ENCODE results near the gene ABLIM3.

ABLIM3 gene

DNA sequence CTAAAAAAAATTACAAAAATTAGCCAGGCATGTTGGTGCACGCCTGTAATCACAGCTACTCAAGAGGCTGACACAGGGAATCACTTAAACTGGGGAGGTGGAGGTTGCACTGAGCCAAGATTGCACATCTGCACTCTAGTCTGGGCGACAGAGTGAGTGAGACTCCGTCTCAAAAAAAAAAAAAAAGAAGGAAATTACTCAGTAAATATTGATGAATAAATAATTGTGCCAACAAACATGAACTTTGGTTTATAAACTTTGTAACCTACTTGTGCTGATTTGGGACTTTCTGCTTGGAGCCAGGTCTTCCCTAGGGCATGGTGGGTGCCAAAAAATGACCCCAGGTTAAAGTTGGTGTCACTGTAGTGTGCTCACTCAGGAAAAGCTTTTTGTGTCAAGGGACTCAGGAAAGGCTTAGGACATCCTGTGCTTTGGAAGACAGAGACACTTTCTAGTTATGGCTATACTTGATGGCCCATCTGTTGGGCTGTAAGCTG, 19.0 kb downstream of the ABLIM3 start:
- H3K27me3 ChIP-seq (ENCODE audit: control insufficient read depth, insufficient read depth, low read length), result no peaks in the 10 kb centered on the region
- peaks cover 34% of the 10 kb centered on the region for H3K79me2 ChIP-seq
- H3K4me3 ChIP-seq (ENCODE audit: low read depth, low read length), result no peak overlapping the region
- no peak overlapping the region for H2AFZ ChIP-seq
- H3K4me1 ChIP-seq, result peaks cover 22% of the 10 kb centered on the region
- H3K9me3 ChIP-seq (ENCODE audit: control insufficient read depth, low read length), result no peaks in the 10 kb centered on the region
- H3K4me2 ChIP-seq (ENCODE audit: low read length), result no peak overlapping the region
- no peak overlapping the region for H3K27ac ChIP-seq
- H3K9ac ChIP-seq, result no peak overlapping the region
- TF ChIP-seq, protein P1, sequence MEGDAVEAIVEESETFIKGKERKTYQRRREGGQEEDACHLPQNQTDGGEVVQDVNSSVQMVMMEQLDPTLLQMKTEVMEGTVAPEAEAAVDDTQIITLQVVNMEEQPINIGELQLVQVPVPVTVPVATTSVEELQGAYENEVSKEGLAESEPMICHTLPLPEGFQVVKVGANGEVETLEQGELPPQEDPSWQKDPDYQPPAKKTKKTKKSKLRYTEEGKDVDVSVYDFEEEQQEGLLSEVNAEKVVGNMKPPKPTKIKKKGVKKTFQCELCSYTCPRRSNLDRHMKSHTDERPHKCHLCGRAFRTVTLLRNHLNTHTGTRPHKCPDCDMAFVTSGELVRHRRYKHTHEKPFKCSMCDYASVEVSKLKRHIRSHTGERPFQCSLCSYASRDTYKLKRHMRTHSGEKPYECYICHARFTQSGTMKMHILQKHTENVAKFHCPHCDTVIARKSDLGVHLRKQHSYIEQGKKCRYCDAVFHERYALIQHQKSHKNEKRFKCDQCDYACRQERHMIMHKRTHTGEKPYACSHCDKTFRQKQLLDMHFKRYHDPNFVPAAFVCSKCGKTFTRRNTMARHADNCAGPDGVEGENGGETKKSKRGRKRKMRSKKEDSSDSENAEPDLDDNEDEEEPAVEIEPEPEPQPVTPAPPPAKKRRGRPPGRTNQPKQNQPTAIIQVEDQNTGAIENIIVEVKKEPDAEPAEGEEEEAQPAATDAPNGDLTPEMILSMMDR (IDR thresholded peaks at IDR 0.05), result no peak
- no peaks in the 10 kb centered on the region for H3K36me3 ChIP-seq (ENCODE audit: control insufficient read depth, insufficient read depth, low read length)

DNA sequence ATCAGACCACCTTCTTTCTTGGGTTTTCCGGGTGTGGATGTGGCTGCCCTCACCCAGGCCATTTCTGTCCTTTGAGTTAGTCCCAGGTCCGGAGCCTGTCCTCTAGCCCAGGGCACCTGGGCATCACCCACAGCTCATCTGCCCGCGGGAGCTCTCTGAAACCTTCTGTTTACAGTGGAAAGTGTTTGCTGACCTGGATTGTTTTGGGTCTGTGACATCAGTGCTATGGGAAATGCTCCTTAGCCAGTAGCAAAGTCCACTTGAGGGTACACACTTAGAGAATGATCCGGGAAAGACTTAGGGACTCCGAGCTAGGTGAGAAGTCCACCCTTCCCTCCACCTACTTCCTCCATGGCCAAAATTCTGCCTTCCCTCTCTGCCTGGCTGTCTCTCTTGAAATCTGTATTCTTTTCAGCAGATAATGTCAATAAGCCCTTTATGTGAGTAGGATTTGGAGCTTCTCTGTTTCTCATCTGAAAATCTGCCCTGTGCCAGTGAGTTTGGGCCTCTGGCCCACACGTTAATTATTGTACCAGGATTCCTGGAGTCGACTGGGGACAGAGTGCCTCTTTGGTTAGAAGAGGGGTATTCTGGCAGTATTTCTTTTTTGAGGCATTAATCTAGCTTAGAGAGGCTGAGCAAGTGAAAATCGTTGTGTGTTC, 19.9 kb downstream of the ABLIM3 start:
- peaks cover 19% of the 10 kb centered on the region for H3K4me1 ChIP-seq
- no peak overlapping the region for H2AFZ ChIP-seq
- TF ChIP-seq, protein P1 (IDR thresholded peaks at IDR 0.05), result no peak
- no peak overlapping the region for H3K9ac ChIP-seq
- no peak overlapping the region for H3K4me3 ChIP-seq (ENCODE audit: low read depth, low read length)
- H3K79me2 ChIP-seq, result peaks cover 34% of the 10 kb centered on the region
- H3K36me3 ChIP-seq (ENCODE audit: control insufficient read depth, insufficient read depth, low read length), result no peaks in the 10 kb centered on the region
- H3K9me3 ChIP-seq (ENCODE audit: control insufficient read depth, low read length), result no peaks in the 10 kb centered on the region
- H3K4me2 ChIP-seq (ENCODE audit: low read length), result no peak overlapping the region
- H3K27ac ChIP-seq, result no peak overlapping the region
- H3K27me3 ChIP-seq (ENCODE audit: control insufficient read depth, insufficient read depth, low read length), result no peaks in the 10 kb centered on the region

DNA sequence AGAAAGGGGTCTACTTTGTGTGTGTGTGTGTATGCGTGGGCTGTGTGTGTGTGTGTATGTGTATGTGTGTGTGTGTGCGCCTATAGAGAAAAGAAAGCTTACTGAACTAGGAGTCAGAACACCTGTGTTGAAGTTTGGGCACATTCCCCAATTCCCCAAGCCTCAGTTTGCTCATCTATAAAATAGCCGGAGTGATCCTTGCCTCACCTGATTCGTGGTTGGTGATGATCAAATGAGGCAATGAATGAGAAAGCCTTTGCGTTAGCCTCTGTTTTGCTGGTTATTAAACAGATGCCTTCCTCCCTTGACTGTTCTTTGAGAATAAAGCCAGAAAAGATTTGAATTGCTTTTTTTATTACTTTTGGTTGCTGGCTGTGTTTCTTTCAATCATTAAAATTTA, 20.6 kb downstream of the ABLIM3 start:
- Histone ChIP-seq H3K4me3 (ENCODE audit: low read depth, low read length) (no peak overlapping the region), H3K9ac (no peak overlapping the region), H3K27me3 (ENCODE audit: control insufficient read depth, insufficient read depth, low read length) (no peaks in the 10 kb centered on the region), H3K79me2 (peaks cover 34% of the 10 kb centered on the region), H3K4me2 (ENCODE audit: low read length) (no peak overlapping the region), H3K9me3 (ENCODE audit: control insufficient read depth, low read length) (no peaks in the 10 kb centered on the region), H3K36me3 (ENCODE audit: control insufficient read depth, insufficient read depth, low read length) (no peaks in the 10 kb centered on the region), H3K27ac (no peak overlapping the region), H2AFZ (no peak overlapping the region), H3K4me1 (peaks cover 15% of the 10 kb centered on the region)
- TF ChIP-seq, protein P1 (IDR thresholded peaks at IDR 0.05), result no peak

DNA sequence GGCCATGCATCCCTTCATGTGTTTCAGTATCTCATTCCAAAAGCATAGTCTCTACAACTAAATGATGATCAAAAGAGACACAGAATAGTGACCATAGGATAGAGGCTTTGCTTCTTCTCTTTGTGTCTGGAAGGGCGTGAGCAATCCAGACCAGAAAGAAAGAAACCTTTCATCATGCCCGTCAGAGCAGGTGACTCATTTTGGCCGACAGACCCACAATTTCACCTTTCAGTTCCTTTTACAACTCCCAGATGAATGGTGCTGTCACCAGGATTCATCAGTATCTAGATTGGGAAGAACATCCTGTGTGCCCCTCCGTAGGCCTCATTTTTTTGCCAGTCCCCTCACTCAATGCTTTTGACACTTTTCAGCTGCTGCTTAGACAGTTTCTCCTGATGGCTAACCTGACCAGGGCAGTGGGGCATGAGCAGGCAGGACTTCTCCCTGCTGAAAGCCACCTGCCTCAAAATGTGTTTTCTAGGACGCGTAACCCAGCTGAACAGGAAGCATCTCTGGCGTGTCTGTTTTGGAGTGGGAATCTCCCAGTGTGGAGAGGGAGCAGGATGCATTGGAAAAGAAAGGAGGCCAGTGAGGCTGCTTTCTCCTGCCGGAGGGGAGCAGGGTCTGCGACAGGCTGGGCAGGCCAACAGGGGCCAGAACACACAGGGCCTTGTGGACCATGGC, 21.2 kb downstream of the ABLIM3 start:
- Histone ChIP-seq H3K9me3 (ENCODE audit: control insufficient read depth, low read length) (no peaks in the 10 kb centered on the region), H3K27ac (no peak overlapping the region)
- TF ChIP-seq, protein P1 (IDR thresholded peaks at IDR 0.05), result no peak

More for the DNA sequence above, 21.2 kb downstream of the ABLIM3 start:
- Histone ChIP-seq H3K79me2 (peaks cover 36% of the 10 kb centered on the region), H3K36me3 (ENCODE audit: control insufficient read depth, insufficient read depth, low read length) (no peaks in the 10 kb centered on the region), H3K4me3 (ENCODE audit: low read depth, low read length) (no peak overlapping the region), H3K27me3 (ENCODE audit: control insufficient read depth, insufficient read depth, low read length) (no peaks in the 10 kb centered on the region), H3K4me1 (peaks cover 8% of the 10 kb centered on the region), H3K9ac (no peak overlapping the region), H3K4me2 (ENCODE audit: low read length) (no peak overlapping the region), H2AFZ (no peak overlapping the region)
